GM21423 (cell line): ENCODE results near the gene CCDC68.
"Not testable (repeated sequence)": the region's sequence is repeated elsewhere in the genome, so short reads cannot be mapped to it uniquely, and the experiment has no call there.

Experiments used
- ATAC-seq: cut with Tn5 transposase; IDR thresholded peaks from one replicate; pipeline ENCODE4 v1.9.1; 2021; ENCODE audit warnings: mild to moderate bottlenecking, moderate library complexity; ENCODE audit not compliant: unreplicated experiment

Gene CCDC68

DNA sequence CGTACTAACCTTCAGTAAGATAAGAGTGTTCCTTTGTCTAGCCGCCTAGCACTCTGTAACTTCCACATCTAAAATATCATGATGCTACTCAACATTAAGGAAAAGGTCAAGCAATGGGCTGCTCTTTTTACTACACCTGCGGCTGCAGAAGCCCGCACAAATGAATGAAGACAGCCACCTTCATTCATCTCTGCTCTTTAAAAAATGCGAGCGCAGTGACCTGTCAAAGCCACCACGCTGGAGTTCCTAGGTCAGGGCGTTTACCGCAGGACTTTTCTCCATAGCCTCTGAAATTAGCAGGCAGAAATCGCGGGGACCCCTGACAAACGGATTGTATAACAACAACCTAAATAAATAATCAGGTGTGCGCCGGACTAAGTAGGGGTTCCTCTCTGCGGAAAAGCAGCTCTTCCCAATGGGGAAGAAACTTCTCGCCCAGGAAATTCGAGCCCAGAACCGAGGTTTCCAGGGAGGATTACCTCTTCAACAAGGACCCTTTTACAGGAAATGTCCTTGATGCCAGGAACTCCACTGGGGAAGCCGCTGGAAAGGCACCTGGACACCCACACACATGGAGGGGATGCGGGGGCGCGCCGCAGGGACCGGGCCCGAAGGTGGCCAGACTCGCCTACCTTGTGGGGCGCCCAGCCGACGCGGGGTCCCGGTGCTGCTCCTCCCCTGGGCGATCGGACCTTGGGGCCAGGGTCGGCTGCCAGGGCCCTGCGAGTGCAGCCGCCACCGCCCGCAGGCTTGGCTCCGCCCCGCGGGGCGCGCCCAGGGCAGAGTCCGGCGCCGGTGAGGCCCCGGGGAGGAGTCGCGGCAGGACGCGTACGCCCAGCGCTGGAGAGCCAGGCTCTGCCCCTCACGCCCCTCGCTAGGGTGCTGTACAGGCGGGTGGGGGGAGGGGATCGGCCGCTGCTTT is at the start of gene CCDC68:
CCDC68 (minus strand) TSS at position 758 of the 922 bp plus-strand sequence. CDS start 16,670 bp downstream, outside the sequence.
- no peak for ATAC-seq

- no peak for ATAC-seq
Measured at GRCh38 chr18:55007602-55008001, 48.3 kb upstream of the CCDC68 start.

- ATAC-seq, result no peak
Measured at GRCh38 chr18:55003695-55004094, 44.4 kb upstream of the CCDC68 start.

DNA sequence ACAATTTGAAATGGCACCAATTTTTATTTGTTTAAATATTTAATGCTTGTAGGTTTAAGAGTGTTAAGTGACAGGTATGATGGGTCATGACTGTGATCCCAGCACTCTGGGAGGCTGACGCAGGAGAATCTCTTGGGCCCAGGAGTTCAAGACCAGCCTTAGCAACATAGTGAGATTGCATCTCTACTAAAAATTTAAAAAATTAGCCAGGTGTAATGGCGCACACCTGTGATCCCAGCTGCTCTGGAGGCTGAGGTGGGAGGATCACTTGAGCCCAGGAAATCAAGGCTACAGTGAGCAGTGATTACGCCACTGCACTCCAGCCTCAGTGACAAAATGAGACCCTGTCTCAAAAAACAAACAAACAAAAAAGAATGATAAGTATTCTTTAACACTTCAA is 43.0 kb upstream of the CCDC68 start:
- ATAC-seq, result no peak

DNA sequence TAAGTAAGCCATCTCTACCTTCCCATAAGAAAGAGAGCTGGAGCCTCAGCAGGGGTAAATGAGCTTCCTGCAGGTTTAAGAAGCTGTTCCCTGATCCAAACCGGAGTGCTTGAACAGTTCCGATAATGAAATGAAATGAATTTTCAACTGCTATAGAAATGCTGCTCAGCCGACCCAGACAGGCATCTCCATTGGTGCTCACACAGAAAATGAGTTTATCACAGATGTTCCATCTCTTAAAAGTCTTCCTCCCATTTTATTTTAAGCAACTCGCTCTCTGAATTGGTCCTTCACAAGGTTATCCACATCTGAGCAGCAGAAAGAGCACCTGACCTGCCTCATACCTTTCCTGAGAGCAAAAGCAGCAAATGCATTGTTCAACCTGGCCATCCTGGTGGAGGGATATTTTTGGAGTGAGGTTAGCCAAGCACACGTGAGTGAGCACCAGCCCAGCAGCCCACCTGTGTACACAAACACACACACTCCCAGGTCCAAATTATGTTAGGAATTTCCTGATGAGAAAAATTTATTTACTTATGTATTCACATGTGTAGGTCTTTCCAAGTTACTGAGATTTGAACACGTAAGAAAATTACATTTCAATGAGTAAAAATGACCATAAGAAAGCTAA is 42.2 kb upstream of the CCDC68 start:
- no peak for ATAC-seq

DNA sequence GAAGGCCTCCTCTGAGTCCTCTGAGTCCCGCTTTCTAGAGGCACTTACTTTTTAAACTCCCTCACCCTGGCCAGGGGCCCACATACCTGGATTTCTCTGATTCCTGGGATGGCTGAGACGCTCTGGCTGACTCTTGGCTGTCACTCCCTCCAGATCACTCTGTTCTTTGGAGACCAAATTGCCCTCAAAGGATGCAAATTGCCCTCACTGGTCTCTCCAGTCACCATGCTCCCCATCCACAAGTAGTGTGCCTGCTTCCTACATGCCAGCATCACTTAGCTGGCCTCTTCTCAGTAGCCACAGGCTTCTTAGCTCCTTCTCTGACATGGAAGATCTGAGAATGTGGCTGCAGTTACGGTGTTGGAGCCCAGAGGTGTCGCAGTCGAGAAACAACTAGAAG is 41.3 kb upstream of the CCDC68 start:
- no peak for ATAC-seq

- ATAC-seq, result no peak
Measured at GRCh38 chr18:54999016-54999415, 39.8 kb upstream of the CCDC68 start.

DNA sequence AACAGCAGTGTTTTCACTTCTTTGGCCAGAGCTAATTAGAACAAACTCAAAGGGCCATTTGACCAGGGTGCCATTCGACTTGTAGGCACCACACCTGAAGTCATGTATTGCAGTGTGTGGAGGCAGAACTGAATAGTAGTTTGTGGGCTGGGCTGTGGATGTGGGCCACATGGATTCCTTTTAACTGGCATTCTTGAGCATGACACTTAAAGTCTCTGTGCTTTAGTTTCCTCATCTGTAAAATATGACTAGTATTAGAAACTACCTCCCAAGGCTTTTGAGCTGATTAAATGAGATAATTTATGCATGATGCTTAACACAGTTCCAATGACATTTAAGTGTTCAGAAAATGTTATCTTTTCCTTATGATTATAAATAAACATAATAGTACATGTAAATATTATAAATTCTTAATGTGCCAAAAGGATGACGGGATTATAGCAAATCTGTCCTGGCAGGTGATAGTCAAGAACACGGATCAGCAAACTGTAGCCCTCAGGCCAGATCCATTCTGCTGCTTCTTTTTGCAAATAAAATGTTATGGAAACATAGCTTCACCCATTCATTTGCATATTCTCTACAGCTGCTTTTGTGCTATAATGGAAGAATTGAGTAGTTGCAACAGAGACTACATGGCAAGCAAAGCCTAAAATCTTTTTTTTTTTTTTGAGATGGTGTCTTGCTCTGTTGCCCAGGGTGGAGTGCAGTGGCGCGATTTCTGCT is 36.3 kb upstream of the CCDC68 start:
- ATAC-seq, result no peak

DNA sequence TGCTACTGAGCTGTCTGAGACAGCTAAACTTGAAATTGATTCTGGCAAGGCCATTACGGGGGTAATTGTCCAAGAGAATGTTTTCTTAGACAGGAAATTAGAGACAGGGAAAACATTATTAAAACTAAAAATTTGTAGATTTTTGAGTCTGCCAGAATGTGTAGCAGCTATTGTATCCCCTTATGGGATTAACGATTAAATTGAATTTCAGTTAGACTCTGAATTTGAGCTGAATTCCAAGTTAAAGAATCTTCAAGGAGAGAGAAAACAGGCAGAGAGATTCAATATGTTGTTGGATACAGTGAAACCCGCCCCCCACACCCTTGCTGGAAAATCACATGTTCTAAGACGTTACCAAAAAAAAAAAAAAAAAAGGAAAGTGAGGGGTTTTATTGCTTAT is 32.7 kb upstream of the CCDC68 start:
- no peak for ATAC-seq

- no peak for ATAC-seq
Measured at GRCh38 chr18:54984908-54985307, 25.6 kb upstream of the CCDC68 start.

- no peak for ATAC-seq
Measured at GRCh38 chr18:54983791-54984190, 24.5 kb upstream of the CCDC68 start.

DNA sequence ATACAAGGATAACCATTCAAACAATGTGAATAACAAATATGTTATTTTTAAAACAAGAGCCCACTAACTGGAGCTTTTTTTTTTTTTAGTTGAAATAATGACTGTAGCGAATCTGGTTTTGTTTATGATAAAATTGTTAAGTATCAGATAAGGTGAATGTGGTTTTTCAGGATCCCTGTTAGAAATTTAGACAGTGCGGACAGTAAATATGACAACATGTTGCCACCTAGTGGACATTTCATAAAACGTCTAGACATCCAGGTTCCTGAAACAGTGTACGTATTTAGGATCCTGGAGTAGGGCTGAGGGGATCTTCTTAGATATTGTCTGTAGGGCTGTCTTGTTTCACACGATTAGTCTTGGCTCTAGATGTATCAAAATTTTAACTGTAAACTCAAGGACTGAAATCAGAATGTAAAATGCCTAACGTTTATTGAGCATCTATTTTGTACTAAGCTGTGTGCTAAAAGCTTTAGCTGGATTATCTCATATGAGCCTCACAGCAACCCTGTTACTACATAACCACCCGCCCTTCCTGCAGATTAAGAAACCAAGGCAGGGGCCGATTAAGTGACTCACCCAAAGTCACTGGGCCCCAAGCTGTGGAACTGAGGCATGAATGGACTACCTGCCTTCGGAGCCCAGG is 23.9 kb upstream of the CCDC68 start:
- ATAC-seq, result peak; percentile 63

DNA sequence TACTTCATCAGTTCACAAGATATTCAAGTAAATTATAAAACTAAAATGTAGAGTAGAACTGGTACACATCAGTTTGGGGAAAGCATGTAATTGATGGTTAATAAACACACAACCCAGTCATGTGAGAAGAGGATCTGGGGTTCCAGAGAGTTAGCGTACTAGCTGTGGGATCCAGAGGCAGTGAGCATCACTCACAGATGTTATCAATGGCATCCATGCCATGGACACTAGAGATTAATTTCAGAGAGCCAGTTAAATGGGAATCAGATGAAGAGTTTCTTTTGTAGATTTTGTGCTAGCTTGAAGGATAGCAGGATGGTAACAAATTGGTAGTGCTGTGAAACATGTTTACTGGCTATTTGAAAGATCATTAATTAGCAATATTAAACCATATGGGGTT is 21.8 kb upstream of the CCDC68 start:
- ATAC-seq, result no peak

- no peak for ATAC-seq
Measured at GRCh38 chr18:54975598-54975997, 16.3 kb upstream of the CCDC68 start.

GRCh38 chr18:54973046-54973445 is 13.8 kb upstream of the CCDC68 start:
- ATAC-seq, result no peak

GRCh38 chr18:54968807-54969206 is 9.5 kb upstream of the CCDC68 start:
- no peak for ATAC-seq

- not testable (repeated sequence) for ATAC-seq
Measured at GRCh38 chr18:54968237-54968636, 9.0 kb upstream of the CCDC68 start.

- no peak for ATAC-seq
Measured at GRCh38 chr18:54967786-54968185, 8.5 kb upstream of the CCDC68 start.

- no peak for ATAC-seq
Measured at GRCh38 chr18:54964741-54965140, 5.5 kb upstream of the CCDC68 start.

- no peak for ATAC-seq
Measured at GRCh38 chr18:54962919-54963645, 3.8 kb upstream of the CCDC68 start.
